ENCODE data around the gene TFAP2A.

Gene TFAP2A

GRCh38 chr6:10386220-10386619 is 28.7 kb downstream of the TFAP2A start:
- DNase-seq (ENCODE audit: low read depth), result no peak
- no peak for TF ChIP-seq CTCF (conservative IDR thresholded peaks at IDR 0.05; ENCODE audit: low read depth, low read length)
- H3K4me3 ChIP-seq (ENCODE audit: low read depth, low read length), result no peak overlapping the region

- no peak for TF ChIP-seq CTCF (conservative IDR thresholded peaks at IDR 0.05; ENCODE audit: low read depth, low read length)
- no peak overlapping the region for H3K4me3 ChIP-seq (ENCODE audit: low read depth, low read length)
- no peak for DNase-seq (ENCODE audit: low read depth)
These were observed 29.2 kb downstream of the TFAP2A start for GRCh38 chr6:10385524-10386132.

GRCh38 chr6:10384610-10385523 is 30.0 kb downstream of the TFAP2A start:
- no peak for TF ChIP-seq CTCF (conservative IDR thresholded peaks at IDR 0.05; ENCODE audit: low read depth, low read length)
- H3K4me3 ChIP-seq (ENCODE audit: low read depth, low read length), result no peak overlapping the region
- no peak for DNase-seq (ENCODE audit: low read depth)

GRCh38 chr6:10384091-10384609 is 30.7 kb downstream of the TFAP2A start:
- H3K4me3 ChIP-seq (ENCODE audit: low read depth, low read length), result no peak overlapping the region

GRCh38 chr6:10383331-10384090 is 31.4 kb downstream of the TFAP2A start:
- no peak for TF ChIP-seq CTCF (conservative IDR thresholded peaks at IDR 0.05; ENCODE audit: low read depth, low read length)
- no peak overlapping the region for H3K4me3 ChIP-seq (ENCODE audit: low read depth, low read length)
- no peak for DNase-seq (ENCODE audit: low read depth)

More at GRCh38 chr6:10384091-10384609, 30.7 kb downstream of the TFAP2A start:
- no peak for TF ChIP-seq CTCF (conservative IDR thresholded peaks at IDR 0.05; ENCODE audit: low read depth, low read length)
- no peak for DNase-seq (ENCODE audit: low read depth)

- no peak for DNase-seq (ENCODE audit: low read depth)
- no peak overlapping the region for H3K4me3 ChIP-seq (ENCODE audit: low read depth, low read length)
- no peak for TF ChIP-seq CTCF (conservative IDR thresholded peaks at IDR 0.05; ENCODE audit: low read depth, low read length)
These were observed 32.0 kb downstream of the TFAP2A start for GRCh38 chr6:10382728-10383330.
